ENCODE measurements around the gene TANC1. TPM values are rescaled to one million over a fixed set of nuclear protein-coding genes. Genes with fewer than 3 reads are reported as not detected.

The TANC1 gene
- total RNA-seq, 1 donor from 2014 or later, result 84.1 TPM

- DNase-seq (ENCODE audit: low spot score), result no peak
- H3K9me3 Mint-ChIP-seq (ENCODE audit: unreplicated experiment), result no peaks in the 10 kb centered on the region
- H3K36me3 Mint-ChIP-seq (ENCODE audit: low read depth, unreplicated experiment), result peaks cover 48% of the 10 kb centered on the region
- TF ChIP-seq CTCF (IDR thresholded peaks at IDR 0.05; ENCODE audit: unreplicated experiment), result no peak
- H3K4me3 Mint-ChIP-seq (ENCODE audit: unreplicated experiment), result no peak overlapping the region
- H3K27ac Mint-ChIP-seq (ENCODE audit: unreplicated experiment), result peak overlapping the region; percentile 18
- H3K27me3 Mint-ChIP-seq (ENCODE audit: unreplicated experiment), result peaks cover 6% of the 10 kb centered on the region
- H3K4me1 Mint-ChIP-seq (ENCODE audit: unreplicated experiment), result peaks cover 21% of the 10 kb centered on the region
Observed at GRCh38 chr2:159192371-159192918, 224.0 kb downstream of the TANC1 start.

- peaks cover 6% of the 10 kb centered on the region for H3K27me3 Mint-ChIP-seq (ENCODE audit: unreplicated experiment)
- DNase-seq (ENCODE audit: low spot score), result no peak
- H3K4me1 Mint-ChIP-seq (ENCODE audit: unreplicated experiment), result peaks cover 12% of the 10 kb centered on the region
- no peak for TF ChIP-seq CTCF (IDR thresholded peaks at IDR 0.05; ENCODE audit: unreplicated experiment)
- H3K27ac Mint-ChIP-seq (ENCODE audit: unreplicated experiment), result no peak overlapping the region
- peaks cover 49% of the 10 kb centered on the region for H3K36me3 Mint-ChIP-seq (ENCODE audit: low read depth, unreplicated experiment)
- H3K9me3 Mint-ChIP-seq (ENCODE audit: unreplicated experiment), result no peaks in the 10 kb centered on the region
- no peak overlapping the region for H3K4me3 Mint-ChIP-seq (ENCODE audit: unreplicated experiment)
Observed at GRCh38 chr2:159193791-159194190, 225.4 kb downstream of the TANC1 start.

GRCh38 chr2:159194241-159194640 is 225.8 kb downstream of the TANC1 start:
- Mint-ChIP-seq H3K9me3 (ENCODE audit: unreplicated experiment) (no peaks in the 10 kb centered on the region), H3K27me3 (ENCODE audit: unreplicated experiment) (peaks cover 6% of the 10 kb centered on the region)

GRCh38 chr2:159195697-159196096 is 227.3 kb downstream of the TANC1 start:
- H3K4me1 Mint-ChIP-seq (ENCODE audit: unreplicated experiment), result peaks cover 12% of the 10 kb centered on the region
- no peak overlapping the region for H3K27ac Mint-ChIP-seq (ENCODE audit: unreplicated experiment)
- H3K36me3 Mint-ChIP-seq (ENCODE audit: low read depth, unreplicated experiment), result peaks cover 62% of the 10 kb centered on the region
- peaks cover 6% of the 10 kb centered on the region for H3K27me3 Mint-ChIP-seq (ENCODE audit: unreplicated experiment)
- no peaks in the 10 kb centered on the region for H3K9me3 Mint-ChIP-seq (ENCODE audit: unreplicated experiment)
- DNase-seq (ENCODE audit: low spot score), result no peak
- no peak overlapping the region for H3K4me3 Mint-ChIP-seq (ENCODE audit: unreplicated experiment)
- TF ChIP-seq CTCF (IDR thresholded peaks at IDR 0.05; ENCODE audit: unreplicated experiment), result no peak

More at GRCh38 chr2:159194241-159194640, 225.8 kb downstream of the TANC1 start:
- peaks cover 48% of the 10 kb centered on the region for H3K36me3 Mint-ChIP-seq (ENCODE audit: low read depth, unreplicated experiment)
- TF ChIP-seq CTCF (IDR thresholded peaks at IDR 0.05; ENCODE audit: unreplicated experiment), result no peak
- no peak for DNase-seq (ENCODE audit: low spot score)
- no peak overlapping the region for H3K4me3 Mint-ChIP-seq (ENCODE audit: unreplicated experiment)
- no peak overlapping the region for H3K27ac Mint-ChIP-seq (ENCODE audit: unreplicated experiment)
- peaks cover 12% of the 10 kb centered on the region for H3K4me1 Mint-ChIP-seq (ENCODE audit: unreplicated experiment)

- H3K4me3 Mint-ChIP-seq (ENCODE audit: unreplicated experiment), result no peak overlapping the region
- H3K9me3 Mint-ChIP-seq (ENCODE audit: unreplicated experiment), result no peaks in the 10 kb centered on the region
Observed at GRCh38 chr2:159196393-159196925, 228.0 kb downstream of the TANC1 start.

More at GRCh38 chr2:159196393-159196925, 228.0 kb downstream of the TANC1 start:
- Mint-ChIP-seq H3K27ac (ENCODE audit: unreplicated experiment) (peak overlapping the region; percentile 49), H3K27me3 (ENCODE audit: unreplicated experiment) (peaks cover 1% of the 10 kb centered on the region), H3K4me1 (ENCODE audit: unreplicated experiment) (peaks cover 7% of the 10 kb centered on the region), H3K36me3 (ENCODE audit: low read depth, unreplicated experiment) (peaks cover 69% of the 10 kb centered on the region)
- TF ChIP-seq CTCF (IDR thresholded peaks at IDR 0.05; ENCODE audit: unreplicated experiment), result no peak
- DNase-seq (ENCODE audit: low spot score), result no peak
